ENCODE results near the gene FNDC3B.

GRCh38 chr3:172082269-172082668 lies 42.9 kb downstream of the FNDC3B start:
- TF ChIP-seq CTCF (conservative IDR thresholded peaks at IDR 0.05; ENCODE audit: low read depth, low read length): no peak
- TF ChIP-seq EZH2 (IDR thresholded peaks at IDR 0.05; ENCODE audit: low read length, unreplicated experiment): no peak
